Esophagus squamous epithelium (tissue), 5 donors: ENCODE measurements around the gene RPL12. TPM values are rescaled to one million over a fixed set of nuclear protein-coding genes. Genes with fewer than 3 reads are reported as not detected.

Experiments used
- DNase-seq: peaks from one replicate; lab custom pipeline; 2025; lab: John Stamatoyannopoulos, UW
- H3K27ac ChIP-seq, 4 donors: fragments of 200-600 bp; sonication (generic); one replicate each; pipeline ENCODE4 v1.5.1; 2016 to 2019; ENCODE audit warnings: mild to moderate bottlenecking in 1 of 4
- H3K27me3 ChIP-seq, 4 donors: fragments of 200-600 bp; sonication (generic); 1 replicate in 3 of 4; 2 replicates in 1 of 4; pipeline versions ENCODE4 v1.5.1 to v1.6.0; 2017 to 2021; ENCODE audit warnings: antibody characterized with exemption in 1 of 4
- H3K36me3 ChIP-seq, 3 donors: fragments of 200-600 bp; sonication (generic); one replicate each; pipeline ENCODE4 v1.5.1; 2016 to 2019
- H3K4me1 ChIP-seq, 3 donors: fragments of 200-600 bp; sonication (generic); one replicate each; pipeline ENCODE4 v1.5.1; 2017 to 2019
- H3K4me3 ChIP-seq, 4 donors: fragments of 200-600 bp; sonication (generic); 1 replicate in 3 of 4; 2 replicates in 1 of 4; pipeline ENCODE4 v1.5.1; 2016 to 2019; ENCODE audit warnings: mild to moderate bottlenecking in 2 of 4, moderate library complexity in 1 of 4
- H3K9me3 ChIP-seq, 3 donors: fragments of 200-600 bp; sonication (generic); one replicate each; pipeline ENCODE4 v1.5.1; 2016 to 2019
- CTCF ChIP-seq, 6 experiments: fragments of 450-650 bp in 4 of 6; fragments of 200-600 bp in 2 of 6; sonication (generic) in 2 of 6; IDR thresholded peaks; one replicate each; pipeline ENCODE4 v1.5.1; 2016 to 2019; ENCODE audit warnings: antibody characterized with exemption in 6 of 6, mild to moderate bottlenecking in 4 of 6, moderate library complexity in 4 of 6
- POLR2A ChIP-seq, 4 donors: fragments of 450-650 bp; IDR thresholded peaks; one replicate each; pipeline ENCODE4 v1.6.1; 2017; ENCODE audit warnings: antibody characterized with exemption in 4 of 4, mild to moderate bottlenecking in 4 of 4, moderate library complexity in 3 of 4
- WGBS, 2 donors: methylation state at CpG; one replicate each; pipeline ENCODE4 v1.1.5; 2018; 5-methylcytosine and 5-hydroxymethylcytosine counted together
- intact Hi-C: fragments of 100-400 bp; cut with DNase I; formaldehyde crosslinking; loops from one replicate; pipeline ENCODE4 v1.15.0; 2022
- total RNA-seq, 4 donors: library from RNA; depleted of rRNA; stranded (reverse); fragments of >200 nt; gene quantifications; one replicate each; pipeline ENCODE4 v1.1.0, GENCODE V29; 2016
- donor health status: DM: yes; HTN: yes; CAD: no.

Gene RPL12
- total RNA-seq, 4 donors from 2014 or later: 1,192 to 3,474 (median 2,165) TPM

GRCh38 chr9:127406799-127407491 is 44.3 kb downstream of the RPL12 start:
- Histone ChIP-seq H3K4me3 (no peak overlapping the region), H3K27ac (peak overlapping the region in 2 of 4 donors; percentile 11 to 19), H3K9me3 (no peaks in the 10 kb centered on the region), H3K4me1 (peaks cover 0 to 15% (median 0%) of the 10 kb centered on the region in 3 donors), H3K27me3 (no peaks in the 10 kb centered on the region), H3K36me3 (peaks cover 0 to 62% (median 16%) of the 10 kb centered on the region in 3 donors)
- TF ChIP-seq CTCF (IDR thresholded peaks at IDR 0.05): no peak
- no peak for TF ChIP-seq POLR2A (IDR thresholded peaks at IDR 0.05)
- no peak for DNase-seq
- 74 to 86% methylated on average over 5 to 8 of the region's 13 CpGs for WGBS, 2 donors
- intact Hi-C loops: no loop called here

- TF ChIP-seq POLR2A (IDR thresholded peaks at IDR 0.05): no peak
- TF ChIP-seq CTCF (IDR thresholded peaks at IDR 0.05): no peak
- DNase-seq: no peak
- 91 to 96% methylated on average over 4 to 11 of the region's 20 CpGs for WGBS, 2 donors
- Histone ChIP-seq H3K27me3 (no peaks in the 10 kb centered on the region), H3K4me3 (no peak overlapping the region), H3K36me3 (peaks cover 6 to 76% (median 16%) of the 10 kb centered on the region in 3 donors), H3K27ac (peak overlapping the region in 1 of 4 donors; percentile 1), H3K4me1 (peaks cover 0 to 8% (median 0%) of the 10 kb centered on the region in 3 donors), H3K9me3 (no peaks in the 10 kb centered on the region)
- intact Hi-C loops: no loop called here
Observed at GRCh38 chr9:127405344-127406125, 45.7 kb downstream of the RPL12 start.

- no peaks in the 10 kb centered on the region for H3K27me3 ChIP-seq
- peaks cover 0 to under 1% (median 0%) of the 10 kb centered on the region in 3 donors for H3K4me1 ChIP-seq
- H3K27ac ChIP-seq: no peak overlapping the region
- peaks cover 6 to 81% (median 16%) of the 10 kb centered on the region in 3 donors for H3K36me3 ChIP-seq
- no peaks in the 10 kb centered on the region for H3K9me3 ChIP-seq
- DNase-seq: no peak
- intact Hi-C loops: no loop called here
- 94 to 100% methylated on average over 6 to 8 of the region's 23 CpGs for WGBS, 2 donors
- TF ChIP-seq CTCF (IDR thresholded peaks at IDR 0.05): no peak
- no peak for TF ChIP-seq POLR2A (IDR thresholded peaks at IDR 0.05)
- no peak overlapping the region for H3K4me3 ChIP-seq
Observed at GRCh38 chr9:127404631-127405030, 46.6 kb downstream of the RPL12 start.

- no peaks in the 10 kb centered on the region for H3K27me3 ChIP-seq
- WGBS, 2 donors: 83 to 89% methylated on average over 3 to 17 of the region's 22 CpGs
- no peak for TF ChIP-seq POLR2A (IDR thresholded peaks at IDR 0.05)
- no peak for TF ChIP-seq CTCF (IDR thresholded peaks at IDR 0.05)
- intact Hi-C loops: no loop called here
- DNase-seq: no peak
- H3K9me3 ChIP-seq: no peaks in the 10 kb centered on the region
- peaks cover 6 to 81% (median 16%) of the 10 kb centered on the region in 3 donors for H3K36me3 ChIP-seq
- no peak overlapping the region for H3K27ac ChIP-seq
- no peak overlapping the region for H3K4me3 ChIP-seq
- peaks cover 0 to 5% (median 3%) of the 10 kb centered on the region in 3 donors for H3K4me1 ChIP-seq
Observed at GRCh38 chr9:127403507-127404192, 47.6 kb downstream of the RPL12 start.
